Type B pancreatic cell (in vitro differentiated cells): ENCODE results near the gene RNPEP. TPM values are rescaled to one million over a fixed set of nuclear protein-coding genes. Genes with fewer than 3 reads are reported as not detected.

ENCODE experiments used
- DNase-seq: peaks from one replicate; pipeline ENCODE4 v3.0.0; 2021; ENCODE audit warnings: mixed read lengths; ENCODE audit not compliant: unreplicated experiment; ENCODE audit errors: extremely low spot score
- H3K27ac Mint-ChIP-seq: 2 replicates; pipeline ENCODE4 v1.8.0; 2021; ENCODE audit warnings: mild to moderate bottlenecking, mixed read lengths
- H3K27me3 Mint-ChIP-seq: 2 replicates; pipeline ENCODE4 v1.8.0; 2021; ENCODE audit warnings: mixed read lengths
- H3K36me3 Mint-ChIP-seq: 2 replicates; pipeline ENCODE4 v1.8.0; 2021; ENCODE audit warnings: mixed read lengths
- H3K4me1 Mint-ChIP-seq: one replicate; pipeline ENCODE4 v1.8.0; 2021; ENCODE audit warnings: mixed read lengths; ENCODE audit not compliant: unreplicated experiment
- H3K4me3 Mint-ChIP-seq: 2 replicates; pipeline ENCODE4 v1.8.0; 2021; ENCODE audit warnings: mild to moderate bottlenecking, mixed read lengths
- H3K9me3 Mint-ChIP-seq: 2 replicates; pipeline ENCODE4 v1.8.0; 2021; ENCODE audit warnings: mixed read lengths
- CTCF ChIP-seq: fragments of 200-600 bp; sonication (generic); conservative IDR thresholded peaks from 2 replicates; pipeline ENCODE4 v1.5.0; 2021; ENCODE audit warnings: antibody characterized with exemption, mild to moderate bottlenecking
- total RNA-seq: library from RNA; stranded (reverse); gene quantifications from 2 replicates; pipeline ENCODE4 v1.2.1, GENCODE V29; 2021; ENCODE audit warnings: low replicate concordance

The RNPEP gene
- total RNA-seq, 1 donor from 2014 or later = 57.3 TPM

GRCh38 chr1:202012544-202013478 is 30.4 kb downstream of the RNPEP start:
- Mint-ChIP-seq H3K27ac (peak overlapping the region; percentile 77), H3K27me3 (peaks cover 3% of the 10 kb centered on the region), H3K36me3 (peaks cover 22% of the 10 kb centered on the region), H3K4me1 (peaks cover 26% of the 10 kb centered on the region), H3K4me3 (peak overlapping the region; percentile 96), H3K9me3 (no peaks in the 10 kb centered on the region)
- TF ChIP-seq CTCF = no peak
- DNase-seq = no peak

- H3K27me3 Mint-ChIP-seq = peaks cover 3% of the 10 kb centered on the region
- peaks cover 30% of the 10 kb centered on the region for H3K4me1 Mint-ChIP-seq
- peaks cover 22% of the 10 kb centered on the region for H3K36me3 Mint-ChIP-seq
- no peak for DNase-seq
- peak overlapping the region; percentile 96 for H3K27ac Mint-ChIP-seq
- TF ChIP-seq CTCF = no peak
- peak overlapping the region; percentile 96 for H3K4me3 Mint-ChIP-seq
- no peaks in the 10 kb centered on the region for H3K9me3 Mint-ChIP-seq
These were observed 31.2 kb downstream of the RNPEP start for GRCh38 chr1:202013603-202014002.

GRCh38 chr1:202014060-202014459 is 31.6 kb downstream of the RNPEP start:
- peak overlapping the region; percentile 96 for H3K4me3 Mint-ChIP-seq
- peaks cover 34% of the 10 kb centered on the region for H3K4me1 Mint-ChIP-seq
- H3K27ac Mint-ChIP-seq = peak overlapping the region; percentile 96

GRCh38 chr1:202014915-202015661 is 32.6 kb downstream of the RNPEP start:
- TF ChIP-seq CTCF = no peak
- H3K27ac Mint-ChIP-seq = peak overlapping the region; percentile 96
- H3K9me3 Mint-ChIP-seq = no peaks in the 10 kb centered on the region
- peaks cover 32% of the 10 kb centered on the region for H3K4me1 Mint-ChIP-seq
- no peak for DNase-seq
- peak overlapping the region; percentile 96 for H3K4me3 Mint-ChIP-seq
- H3K36me3 Mint-ChIP-seq = peaks cover 22% of the 10 kb centered on the region
- peaks cover 3% of the 10 kb centered on the region for H3K27me3 Mint-ChIP-seq

More at GRCh38 chr1:202014060-202014459, 31.6 kb downstream of the RNPEP start:
- TF ChIP-seq CTCF = no peak
- peaks cover 3% of the 10 kb centered on the region for H3K27me3 Mint-ChIP-seq
- no peaks in the 10 kb centered on the region for H3K9me3 Mint-ChIP-seq
- H3K36me3 Mint-ChIP-seq = peaks cover 22% of the 10 kb centered on the region
- no peak for DNase-seq

GRCh38 chr1:202015662-202015937 is 33.2 kb downstream of the RNPEP start:
- H3K9me3 Mint-ChIP-seq = no peaks in the 10 kb centered on the region
- peak overlapping the region; percentile 96 for H3K27ac Mint-ChIP-seq
- no peak for DNase-seq
- TF ChIP-seq CTCF = no peak
- H3K4me1 Mint-ChIP-seq = peaks cover 26% of the 10 kb centered on the region
- peak overlapping the region; percentile 96 for H3K4me3 Mint-ChIP-seq
- H3K36me3 Mint-ChIP-seq = peaks cover 22% of the 10 kb centered on the region
- peaks cover under 1% of the 10 kb centered on the region for H3K27me3 Mint-ChIP-seq
